Effector CD4-positive, alpha-beta T cell (primary cell): ENCODE data around the gene RPS25.
"Not testable (repeated sequence)": the region's sequence is repeated elsewhere in the genome, so short reads cannot be mapped to it uniquely, and the experiment has no call there.

Source experiments
- DNase-seq: peaks from one replicate; pipeline ENCODE4 v3.0.0-alpha.2; 2020

Gene RPS25

GRCh38 chr11:119014209-119014924 lies 3.8 kb downstream of the RPS25 start:
- no peak for DNase-seq

- DNase-seq = no peak
These were observed 5.4 kb downstream of the RPS25 start for GRCh38 chr11:119012629-119013170.

- no peak for DNase-seq
These were observed 6.6 kb downstream of the RPS25 start for GRCh38 chr11:119011476-119012053.

- DNase-seq = no peak
These were observed 11.5 kb downstream of the RPS25 start for GRCh38 chr11:119006656-119007055.

GRCh38 chr11:119000906-119001305 lies 17.2 kb downstream of the RPS25 start:
- DNase-seq = no peak

- no peak for DNase-seq
These were observed 19.3 kb downstream of the RPS25 start for GRCh38 chr11:118998822-118999221.

- DNase-seq = peak; percentile 12
These were observed 19.8 kb downstream of the RPS25 start for GRCh38 chr11:118998388-118998717.

- peak; percentile 95 for DNase-seq
These were observed 20.3 kb downstream of the RPS25 start, which contains the start of gene CENATAC for GRCh38 chr11:118997627-118998387. CENATAC (plus strand) TSS chr11:118998138; CDS start chr11:118998198, 60 bp downstream.

GRCh38 chr11:118996926-118997626 lies 21.1 kb downstream of the RPS25 start:
- peak; percentile 25 for DNase-seq

GRCh38 chr11:118991486-118992038 lies 26.6 kb downstream of the RPS25 start:
- not testable (repeated sequence) for DNase-seq

- DNase-seq = no peak
These were observed 29.9 kb downstream of the RPS25 start for GRCh38 chr11:118988280-118988679.

GRCh38 chr11:118984825-118985224 lies 33.3 kb downstream of the RPS25 start:
- DNase-seq = no peak

GRCh38 chr11:118984337-118984736 lies 33.8 kb downstream of the RPS25 start:
- DNase-seq = not testable (repeated sequence)

- DNase-seq = no peak
These were observed 37.8 kb downstream of the RPS25 start for GRCh38 chr11:118980191-118980881.

GRCh38 chr11:118979434-118979833 lies 38.7 kb downstream of the RPS25 start:
- no peak for DNase-seq

- DNase-seq = no peak
These were observed 42.1 kb downstream of the RPS25 start for GRCh38 chr11:118975771-118976709.

- no peak for DNase-seq
These were observed 44.2 kb downstream of the RPS25 start for GRCh38 chr11:118973985-118974384.

GRCh38 chr11:118971646-118972045 lies 46.5 kb downstream of the RPS25 start, which contains the start of gene FOXR1:
FOXR1 (plus strand) TSS chr11:118971761; CDS start chr11:118971932, 171 bp downstream.
- no peak for DNase-seq

- DNase-seq = not testable (repeated sequence)
These were observed 48.6 kb downstream of the RPS25 start for GRCh38 chr11:118969508-118969907.
